ENCODE measurements around the gene MIAT.

Gene MIAT

DNA sequence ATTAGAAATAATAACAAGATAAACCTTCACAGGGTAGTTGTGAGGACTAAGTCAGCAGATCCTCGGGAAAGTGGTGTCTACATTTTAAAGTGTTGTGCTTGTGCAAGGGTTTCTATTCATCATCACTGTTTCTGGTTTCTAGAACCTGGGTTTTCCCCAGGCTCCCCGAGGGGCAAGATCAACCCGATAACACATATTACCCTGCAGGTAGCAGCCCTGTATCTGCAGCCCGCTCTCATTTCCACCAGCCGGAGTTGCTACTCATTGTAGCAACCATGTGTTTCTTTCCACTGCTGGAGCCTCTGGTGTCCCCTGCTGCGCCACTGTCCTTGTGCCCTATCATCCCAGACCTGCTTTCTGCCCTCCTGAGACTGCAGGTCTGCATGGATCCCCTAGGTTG is 67.0 kb downstream of the MIAT start:
- DNase-seq (ENCODE audit: low read depth in 4 of 4, low spot score in 1 of 4), result no peak

DNA sequence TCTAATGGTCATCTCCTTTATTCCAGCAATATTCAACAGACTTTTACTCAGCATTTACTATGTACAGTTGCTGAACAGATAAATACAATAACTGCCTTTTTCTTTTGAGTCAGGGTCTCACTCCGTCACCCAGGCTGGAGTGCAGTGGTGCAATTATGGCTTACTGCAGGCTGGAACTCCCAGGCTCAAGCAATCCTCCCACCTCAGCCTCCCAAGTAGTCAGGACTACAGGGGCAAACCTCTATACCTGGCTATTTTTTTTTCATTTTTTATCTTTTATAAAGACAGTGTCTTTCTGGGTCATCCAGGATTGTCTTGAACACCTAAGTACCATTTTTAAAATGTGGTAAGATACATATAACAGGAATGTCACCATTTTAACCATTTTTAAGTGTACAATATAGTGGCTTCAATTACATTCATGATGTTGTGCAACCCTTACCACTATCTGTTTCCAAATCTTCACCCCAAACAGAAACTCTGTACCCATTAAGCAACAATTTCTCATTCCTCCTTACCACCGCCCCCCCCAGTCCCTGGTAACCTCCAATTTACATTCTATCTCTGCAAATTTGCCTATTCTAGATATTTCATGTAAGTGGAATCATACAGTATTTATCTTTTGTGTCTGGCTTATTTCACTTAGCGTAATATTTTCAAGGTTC is 67.8 kb downstream of the MIAT start:
- no peak for DNase-seq (ENCODE audit: low read depth in 4 of 4, low spot score in 1 of 4)
